Uterus (tissue), 4 donors: ENCODE measurements around the gene PPIG. TPM values are rescaled to one million over a fixed set of nuclear protein-coding genes. Genes with fewer than 3 reads are reported as not detected.

Experiments used
- DNase-seq, 2 donors: peaks; one replicate each; pipeline ENCODE4 v3.0.0-alpha.2; 2019 to 2020
- H3K27ac ChIP-seq, 2 donors: fragments of 200-600 bp; sonication (generic); 1 replicate in 1 of 2; 2 replicates in 1 of 2; pipeline ENCODE4 v1.5.1; 2016 to 2018
- H3K27me3 ChIP-seq, 2 donors: fragments of 200-600 bp; sonication (generic); one replicate each; pipeline ENCODE4 v1.5.1; 2018 to 2019; ENCODE audit warnings: control low read depth in 1 of 2
- H3K36me3 ChIP-seq, 2 donors: fragments of 200-600 bp; sonication (generic); one replicate each; pipeline ENCODE4 v1.5.1; 2019; ENCODE audit warnings: control low read depth in 1 of 2
- H3K4me1 ChIP-seq, 2 donors: fragments of 200-600 bp; sonication (generic); one replicate each; pipeline ENCODE4 v1.5.1; 2018 to 2019; ENCODE audit warnings: control low read depth in 1 of 2
- H3K4me3 ChIP-seq, 2 donors: fragments of 200-600 bp; sonication (generic); 1 replicate in 1 of 2; 2 replicates in 1 of 2; pipeline ENCODE4 v1.5.1; 2018 to 2019; ENCODE audit warnings: mild to moderate bottlenecking in 1 of 2
- H3K9me3 ChIP-seq, 2 donors: fragments of 200-600 bp; sonication (generic); one replicate each; pipeline ENCODE4 v1.5.1; 2019; ENCODE audit warnings: control low read depth in 1 of 2
- CTCF ChIP-seq, 4 experiments: fragments of 200-600 bp in 2 of 4; fragments of 450-650 bp in 2 of 4; sonication (generic) in 2 of 4; IDR thresholded peaks; one replicate each; pipeline ENCODE4 v1.5.1; 2016 to 2019; ENCODE audit warnings: antibody characterized with exemption in 4 of 4, mild to moderate bottlenecking in 2 of 4, moderate library complexity in 1 of 4
- POLR2A ChIP-seq, 2 donors: fragments of 450-650 bp; IDR thresholded peaks; one replicate each; pipeline ENCODE4 v1.6.1; 2016; ENCODE audit warnings: antibody characterized with exemption in 2 of 2, mild to moderate bottlenecking in 1 of 2, moderate library complexity in 1 of 2
- intact Hi-C: fragments of 100-400 bp; cut with DNase I; formaldehyde crosslinking; loops from one replicate; pipeline ENCODE4 v1.15.1; 2023; ENCODE audit warnings: low total_unique reads
- total RNA-seq, 4 donors: library from RNA; depleted of rRNA in 3 of 4; stranded (reverse); fragments of >200 nt in 3 of 4; gene quantifications; one replicate each; pipeline versions ENCODE4 v1.1.0 to v1.2.4, GENCODE V29; 2014 to 2023
- donor health status: DM: yes; HTN: yes; CAD: no.

PPIG gene
- total RNA-seq, 4 donors from 2014 or later: 24.3 to 83.4 (median 59.0) TPM

- Histone ChIP-seq H3K27ac (no peak overlapping the region), H3K27me3 (no peaks in the 10 kb centered on the region), H3K36me3 (no peaks in the 10 kb centered on the region), H3K9me3 (no peaks in the 10 kb centered on the region), H3K4me1 (no peaks in the 10 kb centered on the region), H3K4me3 (no peak overlapping the region)
- DNase-seq: no peak
- no peak for TF ChIP-seq POLR2A (IDR thresholded peaks at IDR 0.05)
- TF ChIP-seq CTCF (IDR thresholded peaks at IDR 0.05): no peak
- intact Hi-C loops: no loop called here
These were observed 56.0 kb downstream of the PPIG start for GRCh38 chr2:169640104-169640503.

GRCh38 chr2:169641464-169641863, 57.3 kb downstream of the PPIG start:
- Histone ChIP-seq H3K36me3 (no peaks in the 10 kb centered on the region), H3K9me3 (no peaks in the 10 kb centered on the region), H3K4me1 (no peaks in the 10 kb centered on the region), H3K27ac (no peak overlapping the region), H3K27me3 (no peaks in the 10 kb centered on the region), H3K4me3 (no peak overlapping the region)
- intact Hi-C loops: no loop called here
- no peak for TF ChIP-seq POLR2A (IDR thresholded peaks at IDR 0.05)
- TF ChIP-seq CTCF (IDR thresholded peaks at IDR 0.05): no peak
- no peak for DNase-seq

- Histone ChIP-seq H3K9me3 (no peaks in the 10 kb centered on the region), H3K27ac (no peak overlapping the region), H3K27me3 (no peaks in the 10 kb centered on the region), H3K36me3 (no peaks in the 10 kb centered on the region), H3K4me3 (no peak overlapping the region), H3K4me1 (no peaks in the 10 kb centered on the region)
- DNase-seq: no peak
- intact Hi-C loops: no loop called here
- TF ChIP-seq POLR2A (IDR thresholded peaks at IDR 0.05): no peak
- TF ChIP-seq CTCF (IDR thresholded peaks at IDR 0.05): no peak
These were observed 60.0 kb downstream of the PPIG start for GRCh38 chr2:169644173-169644572.

- H3K27ac ChIP-seq: no peak overlapping the region
- TF ChIP-seq POLR2A (IDR thresholded peaks at IDR 0.05) (no peak), CTCF (IDR thresholded peaks at IDR 0.05) (no peak)
- H3K4me1 ChIP-seq: no peaks in the 10 kb centered on the region
- intact Hi-C loops: no loop called here
- H3K4me3 ChIP-seq: no peak overlapping the region
- DNase-seq: no peak
- H3K27me3 ChIP-seq: no peaks in the 10 kb centered on the region
- H3K9me3 ChIP-seq: no peaks in the 10 kb centered on the region
- no peaks in the 10 kb centered on the region for H3K36me3 ChIP-seq
These were observed 63.3 kb downstream of the PPIG start for GRCh38 chr2:169647496-169647895.

DNA sequence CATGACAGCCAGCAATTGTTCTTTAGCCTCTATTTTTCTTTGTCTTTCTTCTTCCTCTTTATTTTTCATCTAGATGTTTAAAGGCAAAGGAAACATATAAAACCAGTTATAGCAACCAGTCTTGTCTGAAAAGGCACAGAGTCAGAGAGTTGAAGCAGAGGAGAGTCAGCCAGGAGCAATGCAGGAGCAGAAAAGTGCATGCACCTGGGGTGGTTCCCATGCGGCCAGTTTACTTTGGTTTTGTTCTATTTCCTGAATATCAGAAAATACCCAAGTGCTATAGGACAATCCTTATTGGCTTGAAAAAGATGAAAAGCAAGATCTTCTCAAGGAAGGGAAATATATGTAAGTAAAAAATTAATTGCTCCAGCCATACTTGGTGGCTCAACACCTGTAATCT, 65.1 kb downstream of the PPIG start:
- TF ChIP-seq CTCF (IDR thresholded peaks at IDR 0.05) (no peak), POLR2A (IDR thresholded peaks at IDR 0.05) (no peak)
- Histone ChIP-seq H3K4me1 (no peaks in the 10 kb centered on the region), H3K36me3 (no peaks in the 10 kb centered on the region), H3K9me3 (no peaks in the 10 kb centered on the region), H3K27me3 (no peaks in the 10 kb centered on the region), H3K27ac (no peak overlapping the region), H3K4me3 (no peak overlapping the region)
- DNase-seq: no peak
- intact Hi-C loops: no loop called here
